AG10803 (cell line): Measurements from ENCODE around the gene BRSK1.

Experiments used
- DNase-seq: peaks from one replicate; pipeline ENCODE4 v3.0.0; 2010; ENCODE audit warnings: low read depth
- H3K4me3 ChIP-seq: 2 replicates; pipeline ENCODE4 v1.5.1; 2011; ENCODE audit warnings: mild to moderate bottlenecking, low read length, control low read depth
- TF ChIP-seq, protein P1 (sequence below): conservative IDR thresholded peaks from 2 replicates; pipeline ENCODE4 v1.5.1; 2011; ENCODE audit warnings: mild to moderate bottlenecking, low read length, control low read depth, inconsistent platforms

BRSK1 gene

GRCh38 chr19:55248704-55249103 is 35.1 kb upstream of the BRSK1 start:
- no peak for DNase-seq
- TF ChIP-seq, protein P1, sequence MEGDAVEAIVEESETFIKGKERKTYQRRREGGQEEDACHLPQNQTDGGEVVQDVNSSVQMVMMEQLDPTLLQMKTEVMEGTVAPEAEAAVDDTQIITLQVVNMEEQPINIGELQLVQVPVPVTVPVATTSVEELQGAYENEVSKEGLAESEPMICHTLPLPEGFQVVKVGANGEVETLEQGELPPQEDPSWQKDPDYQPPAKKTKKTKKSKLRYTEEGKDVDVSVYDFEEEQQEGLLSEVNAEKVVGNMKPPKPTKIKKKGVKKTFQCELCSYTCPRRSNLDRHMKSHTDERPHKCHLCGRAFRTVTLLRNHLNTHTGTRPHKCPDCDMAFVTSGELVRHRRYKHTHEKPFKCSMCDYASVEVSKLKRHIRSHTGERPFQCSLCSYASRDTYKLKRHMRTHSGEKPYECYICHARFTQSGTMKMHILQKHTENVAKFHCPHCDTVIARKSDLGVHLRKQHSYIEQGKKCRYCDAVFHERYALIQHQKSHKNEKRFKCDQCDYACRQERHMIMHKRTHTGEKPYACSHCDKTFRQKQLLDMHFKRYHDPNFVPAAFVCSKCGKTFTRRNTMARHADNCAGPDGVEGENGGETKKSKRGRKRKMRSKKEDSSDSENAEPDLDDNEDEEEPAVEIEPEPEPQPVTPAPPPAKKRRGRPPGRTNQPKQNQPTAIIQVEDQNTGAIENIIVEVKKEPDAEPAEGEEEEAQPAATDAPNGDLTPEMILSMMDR: no peak
- no peak overlapping the region for H3K4me3 ChIP-seq

DNA sequence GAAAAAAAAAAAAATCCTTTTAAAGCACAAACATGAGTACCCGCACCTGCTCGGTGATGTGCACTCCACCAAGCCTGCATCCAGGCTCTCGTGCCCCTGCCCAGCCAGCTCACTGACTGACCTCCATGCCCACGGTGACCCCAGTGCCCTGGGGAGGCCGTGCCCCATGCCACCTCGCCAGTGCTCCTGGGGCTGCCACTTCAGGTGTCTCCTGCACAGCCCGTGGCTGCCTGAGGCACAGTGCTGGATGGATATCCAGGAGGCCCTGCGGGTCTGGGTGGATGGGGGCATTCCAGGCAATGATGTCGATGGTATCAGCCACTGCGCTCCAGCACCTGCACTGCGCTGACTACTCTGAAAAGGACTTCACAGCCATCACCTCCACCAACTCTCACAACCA is 34.0 kb upstream of the BRSK1 start:
- H3K4me3 ChIP-seq: no peak overlapping the region
- TF ChIP-seq, protein P1: no peak
- no peak for DNase-seq

DNA sequence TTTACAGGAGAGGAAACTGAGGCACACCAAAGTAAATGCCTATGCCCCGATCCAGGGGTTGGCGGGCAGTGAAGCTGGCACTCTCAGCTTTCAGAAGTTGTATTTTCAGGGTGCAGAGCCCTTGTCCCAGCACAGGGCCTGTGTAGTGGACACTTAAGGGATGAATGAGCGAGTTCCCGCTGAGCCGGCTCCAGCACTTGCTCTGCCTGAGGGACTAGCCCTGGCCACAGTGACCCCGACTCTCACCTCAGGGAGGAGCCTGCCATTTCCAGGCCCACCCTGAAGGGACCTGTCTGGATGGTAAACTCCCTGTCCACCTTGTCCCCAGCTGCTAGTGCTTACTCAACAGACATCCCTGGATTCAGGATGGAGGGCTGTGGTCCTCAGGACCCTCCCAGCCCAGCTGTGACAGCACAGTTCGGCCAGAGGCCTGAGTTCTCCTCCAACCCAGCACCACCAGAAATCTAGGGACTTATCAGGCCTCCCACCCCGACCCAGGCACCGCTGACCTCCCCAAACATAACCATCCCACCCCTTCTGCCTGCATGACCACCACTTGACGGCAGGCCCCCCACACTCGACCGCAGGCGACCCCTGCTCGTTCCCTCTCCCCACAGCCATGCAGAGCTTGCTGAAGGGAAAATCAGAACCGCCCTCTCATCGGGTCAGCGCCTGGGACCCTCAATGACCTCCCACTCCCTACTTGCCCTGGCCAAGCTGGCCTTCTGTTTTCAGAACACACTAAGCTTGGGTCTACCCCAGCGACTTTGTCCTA is 33.3 kb upstream of the BRSK1 start:
- H3K4me3 ChIP-seq: no peak overlapping the region
- TF ChIP-seq, protein P1: no peak
- DNase-seq: no peak

GRCh38 chr19:55251341-55252081 is 32.3 kb upstream of the BRSK1 start:
- no peak for DNase-seq
- H3K4me3 ChIP-seq: no peak overlapping the region
- TF ChIP-seq, protein P1: no peak

DNA sequence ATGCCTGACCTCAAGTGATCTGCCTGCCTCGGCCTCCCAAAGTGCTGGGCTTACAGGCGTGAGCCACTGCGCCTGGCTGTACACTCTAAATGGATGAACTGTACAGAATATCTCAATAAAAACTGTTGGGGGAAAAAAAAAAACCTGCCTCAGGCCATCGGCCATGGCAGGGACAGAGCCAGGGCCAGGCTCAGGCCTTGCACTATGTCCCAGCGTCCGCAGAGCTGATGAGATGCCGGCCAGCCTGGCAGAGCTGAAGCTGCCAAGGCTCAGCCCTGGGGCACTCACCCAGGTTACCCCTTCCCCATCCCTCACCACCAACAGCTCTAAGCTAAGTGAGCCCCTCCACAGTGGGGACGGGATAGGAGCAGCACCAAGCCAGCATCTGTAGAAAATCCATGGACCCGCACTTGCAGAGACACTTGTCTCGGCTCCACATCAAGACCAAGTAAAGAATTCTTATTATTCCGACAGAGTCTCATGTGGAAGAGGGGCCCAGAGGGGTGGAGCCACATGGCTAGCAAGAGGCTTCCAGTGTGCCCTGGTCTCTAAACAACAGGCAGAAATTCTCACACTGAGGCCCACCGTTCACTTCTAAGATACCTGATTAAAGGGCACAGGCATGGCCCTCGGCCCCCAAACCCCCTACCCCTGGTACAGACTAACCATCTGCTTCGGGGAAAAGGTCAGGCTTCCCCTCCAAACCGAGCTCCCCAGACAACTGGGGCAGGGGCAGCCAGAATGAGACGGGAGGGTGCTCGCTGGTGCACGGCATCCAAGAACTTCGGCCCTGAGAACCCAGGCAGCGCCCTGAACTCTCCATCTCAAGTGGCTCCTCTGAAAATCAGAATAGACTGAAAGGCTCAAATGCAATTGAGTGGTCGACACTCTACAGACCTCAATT is 30.8 kb upstream of the BRSK1 start:
- no peak overlapping the region for H3K4me3 ChIP-seq
- no peak for DNase-seq
- TF ChIP-seq, protein P1: no peak

GRCh38 chr19:55253842-55254624 is 29.8 kb upstream of the BRSK1 start:
- no peak for DNase-seq
- TF ChIP-seq, protein P1: no peak
- H3K4me3 ChIP-seq: no peak overlapping the region
